Stomach (tissue), 4 donors: ENCODE results near the gene OVOL3.

Source experiments
- CTCF ChIP-seq, 7 experiments: fragments of 450-650 bp in 4 of 7; fragments of 200-600 bp in 3 of 7; sonication (generic) in 3 of 7; IDR thresholded peaks; one replicate each; pipeline ENCODE4 v1.5.1; 2016 to 2019; ENCODE audit warnings: antibody characterized with exemption in 7 of 7, control low read depth in 2 of 7, mild to moderate bottlenecking in 1 of 7
- EP300 ChIP-seq: sonication (generic); formaldehyde crosslinking; IDR thresholded peaks from one replicate; pipeline ENCODE4 v1.6.1; 2017; ENCODE audit warnings: antibody characterized with exemption
- POLR2A ChIP-seq, 4 donors: fragments of 450-650 bp; IDR thresholded peaks; one replicate each; pipeline ENCODE4 v1.6.1; 2016; ENCODE audit warnings: antibody characterized with exemption in 4 of 4, control low read depth in 2 of 4, mild to moderate bottlenecking in 1 of 4, moderate library complexity in 1 of 4

GRCh38 chr19:36103040-36103626 is 7.8 kb upstream of the OVOL3 start:
- TF ChIP-seq CTCF (IDR thresholded peaks at IDR 0.05) (no peak), EP300 (no peak), POLR2A (IDR thresholded peaks at IDR 0.05) (no peak)
